Endothelial cell of umbilical vein (primary cell): Measurements from ENCODE around the gene APOBEC4. TPM values are rescaled to one million over a fixed set of nuclear protein-coding genes. Genes with fewer than 3 reads are reported as not detected.

Experiments used
- BruUV-seq: library from RNA; stranded (reverse); fragments of 400-500 nt; replicated peaks from 2 replicates; lab custom pipeline; 2021; lab: Mats Ljungman, UMichigan
- CTCF ChIA-PET: fragments of 300-600, 350-600 bp; sonication (Branson Sonifier 250); formaldehyde crosslinking; loops from one replicate; lab custom pipeline; 2021; ENCODE audit warnings: antibody characterized with exemption, inconsistent platforms; lab: Charles Lee
- POLR2A ChIA-PET: fragments of 300-600, 350-600 bp; sonication (Branson Sonifier 250); formaldehyde crosslinking; loops from one replicate; lab custom pipeline; 2021; ENCODE audit warnings: antibody characterized with exemption, inconsistent platforms; lab: Charles Lee
- DNase-seq: peaks from one replicate; pipeline ENCODE4 v3.0.0-alpha.2; 2011; ENCODE audit warnings: low read depth, low spot score
- FAIRE-seq: peaks from 2 replicates; lab custom pipeline; 2011; peaks lifted over from hg19 to GRCh38; lab: Jason Lieb, UNC
- H2AFZ ChIP-seq: 2 replicates; pipeline ENCODE4 v1.6.0; 2012; ENCODE audit warnings: low read depth, low read length, control low read depth, inconsistent platforms
- H3K27ac ChIP-seq: 2 replicates; pipeline ENCODE4 v1.5.1; 2011; ENCODE audit warnings: low read depth, mild to moderate bottlenecking, control low read depth, low read length, moderate library complexity; ENCODE audit not compliant: insufficient read depth
- H3K27me3 ChIP-seq, 2 experiments: 2 replicates each; pipeline versions ENCODE4 v1.6.0 to v1.6.1; 2011; ENCODE audit warnings: low read length in 2 of 2, mixed read lengths in 1 of 2; ENCODE audit not compliant: control insufficient read depth in 2 of 2, insufficient read depth in 2 of 2
- H3K36me3 ChIP-seq, 2 experiments: 2 replicates in 1 of 2; 3 replicates in 1 of 2; pipeline ENCODE4 v1.5.1; 2011; ENCODE audit warnings: low read length in 2 of 2, mild to moderate bottlenecking in 1 of 2, moderate library complexity in 1 of 2; ENCODE audit not compliant: control insufficient read depth in 2 of 2, insufficient read depth in 2 of 2; ENCODE audit errors: extremely low read depth in 1 of 2
- H3K4me1 ChIP-seq: 3 replicates; pipeline ENCODE4 v1.5.1; 2011; ENCODE audit warnings: mild to moderate bottlenecking, low read length; ENCODE audit not compliant: control insufficient read depth, insufficient read depth; ENCODE audit errors: extremely low read depth
- H3K4me2 ChIP-seq: 2 replicates; pipeline ENCODE4 v1.6.1; 2011; ENCODE audit warnings: low read length, control low read depth, mixed read lengths; ENCODE audit not compliant: insufficient read depth
- H3K4me3 ChIP-seq, 3 experiments: fragments of 200-600 bp in 1 of 3; sonication (generic), shearing (Covaris generic) in 1 of 3; replicated peaks in 1 of 3; 2 replicates each; pipeline ENCODE4 v1.5.1; 2011 to 2016; ENCODE audit warnings: control low read depth in 3 of 3, low read length in 3 of 3, mild to moderate bottlenecking in 2 of 3, inconsistent platforms in 1 of 3, low read depth in 1 of 3, moderate library complexity in 1 of 3; ENCODE audit not compliant: insufficient read depth in 1 of 3
- H3K79me2 ChIP-seq: 2 replicates; pipeline ENCODE4 v1.6.0; 2012; ENCODE audit warnings: low read length, inconsistent platforms; ENCODE audit not compliant: control insufficient read depth, insufficient read depth
- H3K9ac ChIP-seq: replicated peaks from 2 replicates; pipeline ENCODE3; 2011; ENCODE audit warnings: low read length, control low read depth; ENCODE audit not compliant: insufficient read depth; ENCODE audit errors: extremely low read depth
- H3K9me1 ChIP-seq: replicated peaks from 3 replicates; pipeline ENCODE4 v1.6.0; 2011; ENCODE audit warnings: mild to moderate bottlenecking, low read length; ENCODE audit not compliant: control insufficient read depth, insufficient read depth; ENCODE audit errors: extremely low read depth
- H3K9me3 ChIP-seq: replicated peaks from 2 replicates; pipeline ENCODE4 v1.5.1; 2012; ENCODE audit warnings: low read length, inconsistent platforms; ENCODE audit not compliant: control insufficient read depth, insufficient read depth
- H4K20me1 ChIP-seq: replicated peaks from 2 replicates; pipeline ENCODE3; 2011; ENCODE audit warnings: mild to moderate bottlenecking, low read length; ENCODE audit not compliant: control insufficient read depth, insufficient read depth; ENCODE audit errors: extremely low read depth
- CTCF ChIP-seq, 2 donors: IDR thresholded peaks; 1 replicate in 1 of 2; 2 replicates in 1 of 2; pipeline ENCODE4 v1.5.1; 2011; ENCODE audit warnings: low read length in 2 of 2, mild to moderate bottlenecking in 2 of 2, moderate library complexity in 2 of 2, control low read depth in 1 of 2, inconsistent platforms in 1 of 2, low read depth in 1 of 2; ENCODE audit not compliant: insufficient read depth in 1 of 2; ENCODE audit errors: extremely low read depth in 1 of 2
- EZH2 ChIP-seq: IDR thresholded peaks from 2 replicates; pipeline ENCODE4 v1.6.1; 2012; ENCODE audit warnings: borderline replicate concordance, low read depth, mild to moderate bottlenecking, moderate library complexity, low read length, inconsistent platforms; ENCODE audit not compliant: severe bottlenecking
- FOS ChIP-seq: IDR thresholded peaks from 2 replicates; pipeline ENCODE4 v1.6.1; 2011; ENCODE audit warnings: mild to moderate bottlenecking, low read length, moderate library complexity, borderline replicate concordance; ENCODE audit not compliant: insufficient read depth
- GATA2 ChIP-seq: IDR thresholded peaks from 2 replicates; pipeline ENCODE4 v1.7.0; 2011; ENCODE audit warnings: low read depth, mild to moderate bottlenecking, moderate library complexity, mixed read lengths, low read length; ENCODE audit not compliant: insufficient read length, insufficient read depth
- JUN ChIP-seq: IDR thresholded peaks from 2 replicates; pipeline ENCODE4 v1.6.1; 2011; ENCODE audit warnings: borderline replicate concordance, low read depth; ENCODE audit not compliant: insufficient read length, insufficient read depth
- MAX ChIP-seq: IDR thresholded peaks from 2 replicates; pipeline ENCODE4 v1.6.1; 2011; ENCODE audit not compliant: insufficient read depth, insufficient read length
- MYC ChIP-seq: IDR thresholded peaks from one replicate; pipeline ENCODE4 v1.6.1; 2011; ENCODE audit warnings: mild to moderate bottlenecking, low read depth, low read length
- POLR2A ChIP-seq: IDR thresholded peaks from 2 replicates; pipeline ENCODE4 v1.6.1; 2012; ENCODE audit warnings: low read depth, mild to moderate bottlenecking, control low read depth, low read length
- POLR2AphosphoS5 ChIP-seq: IDR thresholded peaks from 2 replicates; pipeline ENCODE4 v1.6.1; 2012; ENCODE audit warnings: low read depth, mild to moderate bottlenecking, control low read depth, low read length, moderate library complexity; ENCODE audit not compliant: insufficient read depth
- dilution Hi-C: fragments of 300-500 bp; cut with MboI; formaldehyde crosslinking; loops from one replicate; pipeline ENCODE4 v1.15.0; 2019; ENCODE audit warnings: low sequenced_read_pairs; ENCODE audit not compliant: extremely low pct_ligation_motif_present
- intact Hi-C: fragments of 100-400 bp; cut with micrococcal nuclease; formaldehyde crosslinking; loops from one replicate; pipeline ENCODE4 v1.10.0; 2022
- polyA plus RNA-seq, 4 experiments: library from polyadenylated mRNA; depleted of rRNA in 3 of 4; stranded (reverse) in 3 of 4; unstranded in 1 of 4; fragments of >200 nt; gene quantifications; 2 replicates each; pipeline versions ENCODE4 v1.2.1 to v1.2.3, GENCODE V29; 2011 to 2012; ENCODE audit warnings: missing spikeins in 1 of 4
- total RNA-seq: library from RNA; stranded (reverse); gene quantifications from 2 replicates; pipeline ENCODE4 v1.2.3, GENCODE V29; 2021

APOBEC4 gene
- total and polyA plus RNA-seq, 2 donors (not counting 3 experiments of a cell fraction or from before 2014, with no cell fraction given): not detected

- H3K27ac ChIP-seq: no peak overlapping the region
- intact Hi-C loops: no loop called here
- H4K20me1 ChIP-seq: no peaks in the 10 kb centered on the region
- no peak overlapping the region for H3K4me3 ChIP-seq
- no peak overlapping the region for H3K9ac ChIP-seq
- CTCF ChIA-PET: interaction anchor here (0.9 to 3.1 kb wide), 2 partner anchors 10 to 18 kb away, joined by 3 to 11 read pairs; no protein-coding TSS in a partner anchor
- DNase-seq (no peak), FAIRE-seq (no peak)
- no peaks in the 10 kb centered on the region for H3K36me3 ChIP-seq
- POLR2A ChIA-PET: no interaction called here
- no peaks in the 10 kb centered on the region for H3K79me2 ChIP-seq
- dilution Hi-C loops: no loop called here
- no peaks in the 10 kb centered on the region for H3K9me3 ChIP-seq
- no peak overlapping the region for H3K4me2 ChIP-seq
- peaks cover 0 to 7% of the 10 kb centered on the region in 2 experiments for H3K27me3 ChIP-seq
- no peak overlapping the region for H2AFZ ChIP-seq
- no TSS peak for BruUV-seq
- H3K9me1 ChIP-seq: no peaks in the 10 kb centered on the region
- no peaks in the 10 kb centered on the region for H3K4me1 ChIP-seq
- TF ChIP-seq MYC (no peak), POLR2A (no peak), MAX (no peak), POLR2AphosphoS5 (no peak), GATA2 (no peak), JUN (no peak), FOS (no peak), EZH2 (no peak), CTCF (IDR thresholded peaks at IDR 0.05; ENCODE audit: extremely low read depth in 1 of 2, insufficient read depth in 1 of 2, low read depth in 1 of 2, low read length in 2 of 2) (no peak)
Observed at GRCh38 chr1:183600136-183600535, 53.0 kb downstream of the APOBEC4 start.
